ENCODE results near the gene MEI1.
A peak's percentile ranks its signal among the peaks of the same experiment; 100 is the strongest.
"Not testable (repeated sequence)": the region's sequence is repeated elsewhere in the genome, so short reads cannot be mapped to it uniquely, and the experiment has no call there.

The MEI1 gene

DNA sequence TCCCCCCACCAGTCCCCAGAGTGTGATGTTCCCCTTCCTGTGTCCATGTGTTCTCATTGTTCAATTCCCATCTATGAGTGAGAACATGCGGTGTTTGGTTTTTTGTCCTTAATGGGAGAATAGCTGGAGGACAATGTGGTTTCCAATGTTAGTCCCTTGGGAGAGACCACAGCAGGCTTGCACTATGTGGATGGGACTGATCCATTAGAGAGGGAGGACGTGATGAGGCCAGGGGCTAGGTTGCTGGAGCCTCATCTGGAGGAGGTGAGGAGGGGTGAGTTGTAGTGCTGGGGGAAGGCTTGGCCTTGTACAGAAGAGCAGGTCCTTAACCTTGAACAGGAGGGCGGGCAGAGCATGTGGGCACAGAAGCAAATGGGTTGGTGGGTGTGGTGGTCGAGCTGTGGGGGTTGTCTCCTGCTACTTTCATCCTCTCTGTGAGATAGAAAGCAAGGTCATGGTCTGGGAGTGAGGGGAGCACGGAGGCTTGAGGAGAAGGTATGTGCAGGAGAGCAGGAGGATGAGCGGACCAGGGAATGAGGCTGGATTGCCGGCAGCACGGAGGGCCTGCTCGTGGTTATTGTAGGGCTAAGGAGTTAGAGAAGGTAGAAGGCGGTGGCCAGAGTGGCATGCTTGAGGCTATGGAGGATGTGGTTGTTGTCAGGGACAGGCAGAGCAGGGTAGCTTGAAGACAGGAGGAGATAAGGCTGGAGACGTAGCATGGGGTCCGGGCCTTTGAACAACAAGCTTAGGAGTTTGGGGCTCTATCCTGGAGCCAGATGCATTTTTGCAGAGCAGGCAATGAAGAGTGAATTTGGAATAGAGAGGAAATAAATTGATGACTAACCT lies 122.4 kb downstream of the MEI1 start:
- DNase-seq (ENCODE audit: low spot score), result no peak

DNA sequence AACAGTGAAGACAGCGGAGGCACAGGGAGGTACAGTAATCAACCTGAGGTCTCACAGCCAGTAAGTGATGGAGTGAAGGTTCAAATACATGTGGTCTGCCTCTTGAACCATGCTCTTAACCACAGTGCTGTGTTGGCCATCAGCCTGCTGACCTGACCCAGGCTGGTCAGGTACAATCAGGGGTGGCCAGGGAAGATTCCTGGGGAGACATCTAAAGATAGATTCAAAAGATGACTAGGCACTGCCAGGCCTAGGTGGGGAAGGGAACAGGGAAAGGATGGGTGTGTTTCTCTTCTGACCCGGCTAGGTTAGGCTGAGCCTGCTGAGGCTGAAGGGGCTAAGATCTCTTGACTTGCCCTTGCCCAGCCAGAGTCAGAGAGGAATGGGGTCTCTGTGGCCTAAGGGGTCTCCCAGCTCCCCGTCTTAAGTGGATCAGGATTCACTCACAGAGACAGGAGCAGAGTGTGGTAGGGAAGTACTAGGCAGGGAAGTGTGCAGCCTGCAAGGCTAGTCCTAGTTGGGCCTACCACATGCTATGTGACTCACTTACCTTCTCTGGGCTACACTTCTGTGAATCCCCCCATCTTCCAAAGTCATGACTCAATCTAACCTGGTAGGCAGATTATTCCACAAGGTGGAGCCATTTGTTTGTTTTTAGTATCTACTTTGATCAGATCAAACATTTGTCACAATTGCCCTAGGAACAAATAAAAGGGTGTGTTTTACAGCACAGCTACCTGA lies 123.2 kb downstream of the MEI1 start:
- peak; percentile 76 for DNase-seq (ENCODE audit: low spot score)

DNA sequence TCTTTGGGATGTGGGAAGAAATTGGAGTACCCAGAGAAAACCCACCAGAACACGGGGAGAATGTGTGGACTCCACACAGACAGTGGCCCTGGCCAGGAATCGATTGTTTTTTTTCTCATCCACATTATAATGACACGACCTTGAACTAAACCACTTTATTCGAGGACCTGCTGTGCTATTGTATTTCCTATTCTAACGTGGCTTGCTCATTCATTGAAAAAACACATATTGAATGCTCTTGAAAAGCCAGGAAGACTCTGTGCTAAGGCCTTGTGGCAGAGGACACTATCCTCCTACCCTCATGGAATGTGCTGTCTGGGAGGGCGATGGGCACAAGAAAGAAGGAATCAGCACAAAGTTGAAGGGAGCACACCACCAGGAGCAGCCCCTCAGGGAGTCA lies 124.5 kb downstream of the MEI1 start:
- DNase-seq (ENCODE audit: low spot score), result no peak

DNA sequence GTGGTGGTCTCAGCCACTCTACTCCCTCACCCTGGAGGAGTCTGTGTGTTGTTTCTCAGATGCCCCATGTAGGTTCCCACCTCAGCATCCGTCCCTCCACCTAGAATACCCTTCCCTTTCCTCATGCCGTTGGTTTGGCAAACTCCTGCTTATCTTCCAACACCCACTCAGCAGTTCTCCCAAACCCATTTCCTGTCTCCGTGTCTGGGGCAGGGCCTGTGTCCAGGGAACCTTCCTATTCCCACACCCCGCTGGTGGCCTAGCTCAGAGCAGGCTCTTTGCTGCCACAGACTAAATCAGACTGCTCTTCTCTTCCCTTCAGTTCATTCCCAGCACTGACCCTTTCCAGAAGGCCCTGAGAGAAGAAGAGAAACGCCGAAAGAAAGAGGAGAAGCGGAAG lies 126.1 kb downstream of the MEI1 start:
- DNase-seq (ENCODE audit: low spot score), result no peak

DNA sequence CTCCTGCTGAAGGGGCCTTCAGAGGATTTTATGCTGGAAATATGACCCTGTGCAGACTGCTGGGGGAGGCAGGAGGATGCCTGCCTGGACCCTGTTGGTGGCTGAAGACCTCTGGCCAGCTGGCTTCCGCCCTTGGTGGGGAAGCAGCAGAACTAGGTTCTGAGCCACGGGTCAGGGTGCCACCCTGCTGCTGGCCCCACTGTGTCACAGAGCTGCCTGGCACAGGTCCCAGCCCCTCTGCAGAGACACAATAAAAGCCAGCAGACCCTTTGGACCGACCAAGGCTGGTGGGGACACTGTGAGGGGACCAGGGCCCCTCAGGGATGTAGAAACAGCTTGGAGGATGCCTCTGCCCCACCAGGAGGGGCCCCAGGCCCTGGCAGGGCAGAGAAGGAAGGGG lies 126.7 kb downstream of the MEI1 start:
- DNase-seq (ENCODE audit: low spot score), result no peak

DNA sequence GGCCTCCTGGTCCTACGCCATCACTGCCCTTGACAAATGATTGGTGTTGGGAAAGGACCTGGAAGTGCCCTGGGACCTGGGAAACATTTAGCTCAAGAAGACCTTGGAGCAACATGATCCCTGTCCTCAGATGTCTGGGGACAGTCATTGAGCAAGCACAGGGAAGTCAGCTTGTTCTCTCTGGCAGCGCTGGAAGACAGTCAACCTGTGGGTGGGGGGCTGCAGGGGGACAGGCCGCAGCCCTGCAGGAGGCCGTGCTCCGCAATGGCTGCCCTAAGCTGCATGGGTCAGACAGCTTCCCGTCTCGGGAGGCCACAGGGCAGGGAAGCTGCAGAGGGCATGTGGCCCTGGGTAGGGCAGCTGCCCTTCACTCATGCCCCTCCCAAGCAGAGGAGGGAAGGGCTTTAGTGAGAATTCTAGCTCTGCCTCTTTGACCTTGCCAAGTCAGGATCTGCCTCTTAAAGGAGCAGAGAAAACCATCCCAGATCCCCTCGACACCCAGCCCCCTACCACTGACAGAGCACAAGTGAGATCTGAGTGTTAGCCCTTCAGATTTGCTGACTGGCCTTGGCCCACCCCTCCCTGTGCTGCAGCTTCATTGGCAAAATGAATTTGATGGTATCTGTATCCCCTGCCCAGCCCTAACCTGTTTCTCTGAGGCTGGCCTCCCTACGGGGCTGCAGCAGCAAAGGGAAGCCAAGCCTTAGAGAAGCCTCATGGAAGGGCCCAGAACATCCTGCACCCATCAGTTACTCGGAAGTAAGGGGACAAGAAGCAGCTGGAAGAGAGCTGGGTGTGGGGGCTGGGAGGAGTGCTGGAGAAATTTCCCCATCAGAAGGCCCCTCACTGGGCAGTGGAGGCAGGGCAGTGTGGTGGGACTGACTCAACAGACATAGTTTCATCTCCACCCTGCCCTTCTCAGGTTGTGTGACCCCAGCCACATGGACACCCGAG lies 127.4 kb downstream of the MEI1 start:
- DNase-seq (ENCODE audit: low spot score), result no peak

DNA sequence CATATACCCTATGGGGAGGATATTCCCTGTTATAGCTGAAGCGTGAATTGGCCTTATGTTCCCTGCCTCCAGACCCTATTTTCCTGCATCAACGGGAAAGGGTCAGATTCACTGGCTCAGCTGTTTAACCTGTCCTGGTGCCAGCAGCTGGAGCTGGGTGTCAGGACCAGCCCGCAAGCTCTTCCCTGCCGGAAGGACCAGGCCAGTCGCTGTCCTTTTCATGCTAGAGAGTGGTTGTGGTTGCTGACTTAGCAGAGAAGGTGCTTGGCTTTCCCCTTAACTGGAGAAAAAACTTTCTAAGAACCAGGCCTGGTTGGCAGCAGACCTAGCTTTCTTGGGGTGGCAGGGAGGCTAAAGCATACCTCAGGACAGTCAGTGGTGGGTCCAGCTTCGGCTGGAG lies 128.4 kb downstream of the MEI1 start:
- DNase-seq (ENCODE audit: low spot score), result no peak

DNA sequence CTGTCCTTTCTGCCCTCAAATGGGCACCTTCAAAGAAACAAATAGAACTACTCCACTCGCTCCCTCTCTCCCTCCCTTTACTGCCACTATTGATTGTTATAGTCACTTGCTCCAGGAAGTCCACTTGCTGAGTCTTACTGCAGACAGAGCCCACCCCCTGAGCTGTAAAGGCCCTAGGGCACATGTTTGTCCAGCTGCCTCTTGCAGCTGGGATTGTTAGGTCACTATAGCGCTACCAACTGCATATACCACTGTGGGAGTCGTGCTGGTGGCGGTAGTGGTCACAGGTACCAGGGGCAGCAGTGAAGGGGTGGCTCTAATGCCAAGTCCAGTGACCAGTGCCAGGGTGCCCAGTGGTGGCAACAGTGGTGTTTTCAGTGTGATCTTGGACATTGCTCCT lies 129.2 kb downstream of the MEI1 start:
- DNase-seq (ENCODE audit: low spot score), result no peak

DNA sequence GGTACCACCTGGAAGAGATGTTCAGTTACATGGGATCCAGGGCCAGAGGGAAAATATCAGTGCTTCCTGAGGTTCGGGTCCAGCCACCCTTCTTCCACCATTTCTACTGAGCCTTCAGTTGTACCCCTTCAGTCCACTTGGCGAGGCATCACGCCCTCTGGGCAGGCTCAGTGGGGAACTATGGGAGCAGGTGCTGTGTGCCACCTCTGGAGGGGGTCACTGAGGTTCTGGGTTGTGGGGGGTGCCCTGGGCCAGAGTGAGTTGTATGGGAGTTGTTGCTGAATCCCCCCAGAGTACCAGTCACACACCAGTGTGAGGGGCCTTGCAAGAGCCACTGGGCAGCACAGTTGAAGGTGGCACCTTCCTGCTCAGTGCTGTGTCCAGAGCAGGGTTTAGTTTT lies 130.9 kb downstream of the MEI1 start:
- no peak for DNase-seq (ENCODE audit: low spot score)

DNA sequence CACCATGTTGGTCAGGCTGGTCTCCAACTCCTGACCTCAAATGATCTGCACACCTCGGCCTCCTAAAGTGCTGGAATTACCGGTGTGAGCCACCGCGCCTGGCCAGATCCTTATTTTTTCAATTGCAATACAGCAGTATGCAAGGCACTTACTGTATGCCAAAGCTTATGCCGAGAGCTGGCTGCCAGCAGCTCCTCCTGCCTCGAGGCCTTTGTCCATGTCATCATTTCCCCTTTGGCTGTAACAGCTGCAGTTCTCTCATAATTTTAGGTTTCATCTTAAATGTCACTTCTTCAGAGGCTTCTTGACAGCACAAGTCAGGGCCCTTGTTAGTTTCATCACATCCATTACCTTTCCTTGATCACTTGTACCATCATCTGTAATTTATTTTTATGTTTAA lies 132.1 kb downstream of the MEI1 start:
- no peak for DNase-seq (ENCODE audit: low spot score)

DNA sequence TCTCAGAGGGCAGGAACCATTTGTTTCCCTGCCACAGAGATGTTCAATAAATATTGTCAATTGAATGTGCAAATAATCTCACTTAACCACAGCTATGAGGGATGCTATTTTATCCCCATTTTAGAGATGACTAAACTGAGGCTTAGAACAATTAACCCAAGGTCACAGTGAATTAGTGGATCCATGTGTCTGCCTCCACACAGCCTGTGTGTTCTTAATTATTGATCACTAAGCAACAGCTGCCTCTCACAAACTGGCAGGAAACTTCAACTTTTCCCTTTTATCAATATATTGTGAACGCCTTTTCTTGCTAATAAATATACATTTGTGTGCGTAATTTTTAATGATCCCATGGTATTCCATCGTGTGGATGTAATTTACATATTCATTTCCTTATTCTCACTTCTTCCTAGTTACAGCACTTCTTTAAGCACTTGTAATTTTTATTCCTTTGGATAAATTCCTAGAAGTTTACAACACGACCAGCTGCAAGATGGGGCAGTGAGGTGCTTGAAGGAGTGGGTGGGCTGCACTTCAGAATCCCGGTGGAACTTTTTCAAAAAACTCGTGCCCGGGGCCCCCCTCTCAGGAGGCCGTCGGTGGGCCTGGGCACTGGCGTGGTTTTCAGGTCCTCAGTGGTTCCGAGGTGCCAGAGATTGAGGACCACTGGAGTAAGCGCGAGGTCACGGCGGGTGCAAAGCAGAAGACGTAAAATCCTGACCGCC lies 132.7 kb downstream of the MEI1 start:
- DNase-seq (ENCODE audit: low spot score), result no peak

DNA sequence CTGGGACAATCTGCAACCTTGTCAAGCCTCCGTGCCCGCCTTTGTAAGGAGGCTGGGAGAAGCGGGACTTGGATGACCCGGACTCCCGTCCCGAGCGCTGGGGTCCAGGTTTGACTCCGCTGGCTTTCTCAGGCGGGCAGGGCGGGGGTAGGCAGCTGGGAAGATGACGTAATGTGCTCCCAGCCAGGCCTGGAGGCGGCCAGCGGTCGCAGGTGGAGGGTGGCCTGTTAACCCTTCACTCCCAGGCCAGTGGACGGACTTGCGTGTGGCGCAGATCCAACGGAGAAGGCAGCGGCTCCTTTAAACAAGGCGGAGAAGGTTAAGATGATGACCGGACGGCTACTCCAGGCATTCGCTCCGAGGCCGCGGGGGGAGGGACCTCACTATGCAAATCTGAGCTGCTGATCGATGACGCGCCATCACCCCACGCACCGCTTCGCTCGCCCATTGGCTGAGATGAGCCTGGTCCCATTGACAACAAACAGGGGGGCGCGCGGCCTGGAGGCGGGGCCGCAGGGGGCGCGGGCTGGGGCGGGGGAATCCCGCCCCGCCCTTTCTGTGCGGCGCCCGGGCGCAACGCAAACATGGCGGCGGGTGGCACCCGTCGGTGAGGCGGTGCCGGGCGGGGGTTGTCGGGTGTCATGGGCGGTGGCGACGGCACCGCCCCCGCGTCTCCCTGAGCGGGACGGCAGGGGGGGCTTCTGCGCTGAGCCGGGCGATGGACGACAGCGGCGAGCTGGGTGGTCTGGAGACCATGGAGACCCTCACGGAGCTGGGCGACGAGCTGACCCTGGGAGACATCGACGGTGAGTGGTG lies 133.5 kb downstream of the MEI1 start, which contains the start of gene SREBF2:
SREBF2 (plus strand) TSS at position 553 of the 816 bp plus-strand sequence; CDS start at position 719, 166 bp downstream.
- peak; percentile 98 for DNase-seq (ENCODE audit: low spot score)

DNA sequence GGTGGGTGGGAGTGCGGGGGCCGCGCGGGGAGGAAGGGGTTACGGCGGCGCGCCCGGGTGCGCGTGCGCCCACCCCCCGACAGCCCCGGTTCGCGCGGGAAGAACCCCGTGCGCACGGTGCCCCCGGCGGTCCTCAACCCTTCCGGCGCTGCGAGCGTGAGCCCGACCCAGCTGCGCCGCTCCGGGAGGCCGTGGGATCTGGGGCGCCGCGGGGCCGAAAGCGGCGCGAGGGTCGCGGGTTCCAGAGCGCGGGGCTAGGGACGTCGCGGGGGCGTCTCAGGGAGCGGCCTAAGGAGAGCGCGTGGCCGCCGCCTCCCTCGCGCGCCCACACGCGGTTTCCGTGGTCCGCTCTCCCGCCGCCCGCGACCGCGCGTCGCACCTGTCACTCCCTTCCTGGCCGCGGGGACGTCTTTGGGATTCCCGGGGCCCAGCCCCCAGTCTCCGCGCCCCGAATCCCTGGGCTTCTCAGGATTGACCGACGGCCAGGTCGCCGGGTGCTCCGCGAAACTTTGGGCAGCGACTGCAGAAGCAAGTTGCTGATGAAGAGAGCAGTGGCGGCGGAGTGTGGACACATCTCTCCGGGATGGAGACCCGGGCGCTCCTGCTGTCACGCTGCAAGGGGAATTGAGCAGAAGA lies 134.2 kb downstream of the MEI1 start:
- DNase-seq (ENCODE audit: low spot score), result peak; percentile 37

DNA sequence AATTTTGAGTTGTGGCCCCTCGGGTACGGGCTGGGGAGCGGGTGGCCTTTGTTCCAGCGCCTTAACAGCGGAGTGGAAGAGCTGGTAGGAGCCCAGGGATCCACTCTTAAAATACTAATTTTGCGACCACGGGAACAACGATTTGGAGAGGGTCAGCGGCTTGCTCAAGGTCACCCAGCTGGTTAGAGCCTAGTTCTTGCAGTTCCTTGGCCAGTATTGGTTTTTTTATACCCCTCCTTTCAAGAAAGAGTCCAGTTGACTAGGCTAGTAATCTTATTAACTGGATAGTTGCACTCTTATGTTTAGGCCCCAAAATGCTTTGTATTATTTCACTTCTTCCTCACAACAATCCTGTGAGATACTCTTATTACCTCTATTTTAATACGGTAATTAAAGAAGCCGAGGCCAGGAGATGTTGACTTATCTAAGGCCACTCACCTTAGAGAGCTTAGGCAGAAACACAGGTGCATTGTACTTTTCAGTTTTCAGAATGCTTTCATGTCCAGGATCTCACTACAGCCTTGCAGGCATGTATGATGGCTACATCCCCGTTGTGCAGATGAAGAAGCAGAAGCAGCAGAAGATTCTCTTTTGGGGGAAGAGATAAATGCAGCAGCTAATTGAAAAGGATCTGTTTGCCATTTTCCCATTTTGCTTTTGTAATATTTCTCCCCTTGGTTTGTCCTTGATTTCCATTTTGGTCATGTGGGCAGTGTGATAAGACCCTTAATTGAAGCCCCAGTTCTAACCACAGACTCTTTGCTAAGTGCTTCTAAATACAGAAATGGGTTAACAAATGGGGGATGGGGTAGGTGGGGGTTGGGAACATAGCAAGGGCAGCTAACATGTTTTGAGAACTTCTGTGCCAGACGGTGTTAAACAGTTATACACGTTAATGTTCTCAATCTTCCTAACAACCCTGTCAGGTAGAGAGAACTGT lies 135.0 kb downstream of the MEI1 start:
- DNase-seq (ENCODE audit: low spot score), result no peak

DNA sequence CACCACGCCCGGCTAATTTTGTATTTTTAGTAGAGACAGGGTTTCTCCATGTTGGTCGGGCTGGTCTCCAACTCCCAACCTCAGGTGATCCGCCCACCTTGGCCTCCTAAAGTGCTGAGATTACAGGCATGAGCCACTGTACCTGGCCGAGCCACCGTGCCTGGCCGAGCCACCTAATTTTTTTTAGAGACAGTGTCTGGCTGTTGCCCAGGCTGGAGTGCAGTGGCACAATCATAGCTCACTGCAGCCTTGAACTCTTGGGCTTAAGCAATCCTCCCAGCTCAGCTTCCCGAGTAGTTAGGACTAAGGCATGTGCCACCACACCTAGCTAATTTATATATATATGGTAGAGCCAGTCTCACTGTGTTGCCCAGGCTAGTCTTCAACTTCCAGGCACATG lies 136.2 kb downstream of the MEI1 start:
- DNase-seq (ENCODE audit: low spot score), result not testable (repeated sequence)

DNA sequence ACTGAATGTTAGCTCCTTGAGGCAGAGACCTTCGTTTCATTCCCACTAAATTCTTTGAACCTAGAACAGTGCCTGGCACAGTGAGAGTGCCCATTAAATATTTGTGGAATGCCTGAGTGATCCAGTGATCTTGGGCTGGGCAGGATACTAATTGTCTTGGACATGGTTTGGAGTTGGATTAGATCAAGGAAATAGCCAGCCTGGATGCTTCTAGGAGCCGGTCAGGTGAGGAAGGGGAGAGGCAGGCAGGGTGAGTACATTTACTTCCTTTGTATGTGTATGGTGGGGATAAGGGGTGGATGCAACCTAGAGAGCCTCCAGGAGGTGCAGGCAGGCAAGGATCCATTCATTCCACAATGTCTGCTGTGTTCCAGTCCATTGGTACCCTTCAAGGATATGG lies 137.2 kb downstream of the MEI1 start:
- DNase-seq (ENCODE audit: low spot score), result no peak

DNA sequence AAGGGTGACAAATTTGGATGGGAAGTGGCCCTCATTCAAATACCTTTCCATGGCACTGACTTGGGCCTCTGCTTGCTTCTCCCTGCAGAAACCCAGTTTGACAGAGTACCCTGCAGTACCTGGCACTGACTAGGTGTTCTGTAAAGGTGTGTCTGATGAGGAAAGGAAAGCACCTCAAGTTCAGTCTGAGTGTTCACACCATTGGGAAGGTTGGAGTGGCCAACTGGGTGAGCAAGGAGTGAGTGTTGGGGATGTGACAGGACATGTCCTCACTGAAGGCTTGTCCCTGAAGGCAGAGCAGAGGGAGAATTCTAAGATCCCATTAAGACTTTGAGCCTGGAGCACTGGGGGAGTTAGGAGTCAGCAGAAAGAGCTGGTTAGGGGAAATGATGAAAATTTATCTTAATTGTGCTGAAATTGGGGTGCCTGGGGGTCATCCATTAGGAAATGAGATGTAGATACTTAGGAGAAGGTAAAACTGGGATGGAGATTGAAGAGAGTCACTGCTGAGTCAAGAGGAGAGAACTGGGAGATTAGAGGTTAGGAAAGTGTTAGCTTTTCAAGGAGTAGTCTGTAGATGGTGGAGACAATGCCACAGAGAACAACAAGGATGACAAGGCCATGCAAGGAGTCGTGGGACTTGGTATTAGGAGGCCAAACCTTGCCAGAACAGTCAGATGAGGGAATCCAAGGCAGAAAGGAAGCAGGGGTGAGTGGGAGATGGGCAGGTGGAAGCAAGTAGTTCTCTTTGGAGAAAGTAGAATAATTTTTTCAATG lies 139.7 kb downstream of the MEI1 start:
- DNase-seq (ENCODE audit: low spot score), result no peak

DNA sequence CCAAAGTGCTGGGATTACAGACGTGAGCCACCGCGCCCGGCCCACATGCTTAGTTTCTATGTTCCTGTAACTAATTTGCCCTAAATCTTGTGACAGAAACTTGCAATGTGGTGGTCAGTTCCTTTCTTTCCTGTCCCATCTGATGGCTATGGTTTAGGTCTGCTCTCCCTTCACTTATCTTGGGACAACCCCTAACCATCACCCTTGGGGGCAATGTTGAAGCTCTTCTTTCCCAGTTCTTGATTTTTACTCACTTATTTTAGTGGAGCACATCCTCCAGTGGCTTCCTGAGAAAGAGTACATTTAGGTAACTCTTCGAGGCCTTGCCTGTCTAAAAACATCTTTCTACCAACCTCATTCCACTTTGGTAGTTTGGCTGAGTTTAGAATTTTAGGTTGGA lies 140.9 kb downstream of the MEI1 start:
- DNase-seq (ENCODE audit: low spot score), result no peak
